HG02938 (cell line): ENCODE data around the gene TK1.

Experiments
- ATAC-seq: cut with Tn5 transposase; IDR thresholded peaks from one replicate; pipeline ENCODE4 v1.9.1; 2021; ENCODE audit warnings: mild to moderate bottlenecking, moderate library complexity; ENCODE audit not compliant: unreplicated experiment

TK1 gene

GRCh38 chr17:78223061-78223460, 36.2 kb upstream of the TK1 start:
- ATAC-seq, result no peak

DNA sequence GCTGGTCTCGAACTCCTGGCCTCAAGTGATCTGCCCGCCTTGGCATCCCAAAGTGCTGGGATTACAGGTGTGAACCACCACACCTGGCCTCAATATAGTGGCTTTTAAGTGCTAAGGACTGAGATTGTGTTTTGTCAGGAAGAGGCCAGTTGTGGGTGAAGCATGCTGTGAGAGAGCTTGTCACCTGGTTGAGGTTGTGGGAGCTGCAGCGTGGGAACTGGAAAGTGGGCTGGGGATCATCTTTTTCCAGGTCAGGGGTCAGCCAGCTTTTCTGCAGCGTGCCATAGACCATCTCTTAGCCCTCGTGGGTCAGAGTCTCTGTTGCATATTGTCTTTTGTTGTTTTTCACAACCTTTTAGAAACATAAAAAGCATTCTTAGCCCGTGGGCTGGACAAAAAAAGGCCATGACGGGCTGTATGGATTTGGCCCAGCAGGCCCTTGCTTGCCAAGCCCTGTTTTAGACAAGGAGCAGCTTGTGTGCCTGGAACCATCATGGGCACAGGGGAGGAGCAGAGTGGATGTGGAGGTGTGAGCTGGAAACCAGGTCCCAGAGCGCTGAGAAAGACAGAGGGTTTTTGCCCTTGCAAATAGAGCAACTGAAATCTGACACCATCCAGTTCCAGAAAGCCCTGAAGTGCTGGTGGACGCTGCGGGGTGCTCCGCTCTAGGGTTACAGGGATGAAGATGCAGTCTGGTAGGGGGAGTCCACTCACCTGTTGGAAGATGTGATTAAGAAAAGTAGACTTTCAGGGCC, 32.7 kb upstream of the TK1 start:
- no peak for ATAC-seq

GRCh38 chr17:78214706-78215061, 27.8 kb upstream of the TK1 start:
- no peak for ATAC-seq

- ATAC-seq, result no peak
Observed at GRCh38 chr17:78214016-78214705, 27.3 kb upstream of the TK1 start, which contains the start of gene BIRC5. TSS of gene BIRC5 (plus strand) at chr17:78214253. CDS start at chr17:78214317, 64 bp downstream.

GRCh38 chr17:78211032-78211431, 24.2 kb upstream of the TK1 start:
- no peak for ATAC-seq

- ATAC-seq, result no peak
Observed at GRCh38 chr17:78210111-78210510, 23.3 kb upstream of the TK1 start.

- no peak for ATAC-seq
Observed at GRCh38 chr17:78208486-78208885, 21.6 kb upstream of the TK1 start.

DNA sequence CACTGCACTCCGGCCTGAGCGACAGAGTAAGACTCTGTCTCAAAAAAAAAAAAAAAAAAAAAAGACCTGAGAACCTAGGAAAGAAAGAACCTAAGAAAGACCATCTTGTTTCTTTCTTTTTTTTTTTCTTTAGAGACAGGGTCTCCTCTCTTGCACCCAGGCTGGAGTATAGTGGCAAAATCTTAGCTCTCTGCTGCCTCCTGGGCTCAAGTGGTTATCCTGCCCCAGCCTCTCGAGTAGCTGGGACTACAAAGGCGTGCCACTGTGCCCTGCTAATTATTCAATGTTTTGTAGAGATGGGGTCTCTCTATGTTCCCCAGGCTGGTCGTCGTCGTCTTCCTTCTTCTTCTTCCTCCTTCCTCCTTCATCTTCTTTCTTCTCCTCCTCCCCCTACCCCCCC, 19.4 kb upstream of the TK1 start:
- no peak for ATAC-seq

- no peak for ATAC-seq
Observed at GRCh38 chr17:78205124-78205775, 18.4 kb upstream of the TK1 start.

- ATAC-seq, result no peak
Observed at GRCh38 chr17:78204387-78205123, 17.7 kb upstream of the TK1 start.

DNA sequence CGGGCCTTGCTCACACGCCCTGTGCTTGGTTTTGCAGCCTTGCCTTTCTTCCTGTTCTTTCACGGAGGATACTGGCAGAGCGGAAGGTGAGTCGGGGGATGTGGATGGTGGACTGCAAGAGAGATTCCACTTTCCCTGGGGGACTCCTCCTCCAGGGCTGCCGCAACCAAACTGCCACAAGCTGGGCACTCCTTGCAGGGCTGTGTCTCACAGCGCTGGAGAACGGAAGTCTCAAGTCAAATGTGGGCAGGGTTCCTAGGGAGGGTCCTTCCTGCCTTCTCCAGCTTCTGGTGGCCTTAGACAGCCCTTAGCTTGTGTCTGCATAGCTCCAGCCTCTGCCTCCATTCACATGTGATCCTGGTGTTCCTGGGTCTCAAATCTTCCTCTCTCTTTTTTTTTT, 15.8 kb upstream of the TK1 start:
- no peak for ATAC-seq

GRCh38 chr17:78200451-78200850, 13.6 kb upstream of the TK1 start:
- ATAC-seq, result no peak

GRCh38 chr17:78197147-78197832, 10.4 kb upstream of the TK1 start:
- ATAC-seq, result no peak

DNA sequence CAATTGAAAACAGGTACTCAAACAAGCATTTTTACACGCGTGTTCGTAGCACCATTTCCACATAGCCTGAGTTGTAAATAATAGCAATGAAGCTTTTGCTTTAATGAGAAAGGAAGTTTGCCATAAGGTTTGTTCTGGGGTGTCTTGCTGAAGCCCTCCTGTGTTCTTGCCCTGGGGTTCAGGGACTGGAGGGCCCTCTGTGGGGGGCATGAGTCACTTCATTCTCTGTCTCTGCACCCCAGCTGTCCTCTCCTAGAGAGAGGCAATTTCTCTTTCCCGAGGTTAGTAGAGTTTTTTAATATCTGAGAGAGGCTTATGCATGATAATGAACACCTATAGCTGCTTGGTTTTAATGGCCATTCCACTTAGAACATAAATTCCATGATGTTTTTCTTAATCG, 9.9 kb upstream of the TK1 start:
- ATAC-seq, result no peak

- no peak for ATAC-seq
Observed at GRCh38 chr17:78185981-78186691, 716 bp downstream of the TK1 start.

DNA sequence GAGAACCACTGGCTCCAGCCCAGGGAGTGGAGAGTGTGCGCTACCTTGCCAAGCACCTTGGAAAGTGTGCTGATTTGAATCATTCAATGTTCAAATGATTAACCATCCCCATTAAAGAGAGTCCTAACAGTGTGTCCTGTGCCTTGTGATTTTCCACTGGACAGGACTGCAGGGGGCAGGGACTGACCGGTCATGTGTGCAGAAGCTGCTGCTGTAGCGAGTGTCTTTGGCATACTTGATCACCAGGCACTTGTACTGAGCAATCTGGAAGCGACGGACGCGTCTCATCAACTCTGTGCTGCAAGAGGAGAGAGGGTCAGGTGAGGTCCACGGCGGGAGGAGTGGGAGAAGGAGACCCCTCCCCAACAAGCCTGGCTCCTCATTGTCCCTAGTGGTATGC, 2.0 kb downstream of the TK1 start:
- no peak for ATAC-seq

DNA sequence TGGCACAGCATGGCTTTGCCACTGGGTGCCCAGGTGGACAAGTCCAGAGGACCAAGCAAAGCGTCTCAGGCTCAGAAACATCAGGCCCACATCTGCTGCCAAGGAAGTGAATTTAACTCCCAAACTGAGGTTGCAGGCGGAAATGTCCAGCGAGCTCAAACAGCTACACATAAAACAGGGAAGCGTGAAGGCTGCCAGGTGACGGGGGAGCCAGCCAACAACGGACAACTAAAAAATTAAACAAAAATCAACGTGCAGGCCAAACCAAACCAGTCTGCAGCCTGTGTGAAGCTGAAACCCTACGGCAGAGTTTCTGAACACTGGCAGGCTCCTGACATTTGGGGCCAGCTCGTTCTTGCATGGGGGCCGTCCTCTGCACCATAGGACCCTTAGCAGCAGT, 2.5 kb downstream of the TK1 start:
- ATAC-seq, result no peak

DNA sequence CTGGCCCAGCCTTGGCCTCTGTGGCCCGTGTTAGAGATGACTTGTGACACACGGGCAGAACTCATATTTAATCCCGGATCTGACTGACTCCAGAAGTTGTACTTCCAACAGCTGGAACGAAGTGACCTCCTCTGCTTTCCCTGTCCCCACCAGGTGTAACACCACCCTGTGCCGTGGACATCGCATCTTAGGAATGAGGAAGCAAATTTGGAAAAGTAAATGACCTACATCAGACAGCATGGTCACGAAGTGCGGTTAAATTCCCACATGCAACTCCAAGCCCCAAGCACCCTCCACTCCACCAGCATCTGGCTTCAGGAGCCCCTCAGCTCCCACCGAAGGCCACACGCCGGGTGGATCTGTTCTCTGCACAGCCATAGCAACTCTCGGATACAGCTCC, 2.9 kb downstream of the TK1 start:
- ATAC-seq, result no peak

GRCh38 chr17:78182504-78182903, 4.3 kb downstream of the TK1 start:
- no peak for ATAC-seq

DNA sequence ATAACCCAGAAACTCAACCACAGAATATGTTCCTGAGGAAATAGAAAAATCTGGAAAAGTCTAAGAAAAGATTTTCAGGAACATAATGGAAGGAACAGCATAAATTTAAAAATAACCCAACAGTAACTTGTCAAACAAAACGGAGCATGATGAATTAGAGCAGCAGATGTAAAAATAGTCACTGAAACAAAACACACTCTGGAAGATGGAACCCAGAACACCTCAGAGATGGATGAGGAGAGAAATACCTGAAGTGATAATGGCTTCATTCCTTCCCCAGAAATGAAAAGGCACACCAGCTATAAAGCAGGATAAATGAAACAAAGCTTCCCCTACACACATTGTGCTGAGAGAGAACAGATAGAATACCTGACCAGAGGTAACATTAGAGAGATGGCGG, 6.3 kb downstream of the TK1 start:
- no peak for ATAC-seq
